Jurkat, Clone E6-1 (cell line): Measurements from ENCODE around the gene WNT7B.
"Not testable (repeated sequence)": the region's sequence is repeated elsewhere in the genome, so short reads cannot be mapped to it uniquely, and the experiment has no call there.

Source experiments
- DNase-seq: peaks from one replicate; pipeline ENCODE4 v3.0.0-alpha.2; 2011; ENCODE audit warnings: low read depth, low spot score
- H3K4me3 ChIP-seq: 2 replicates; pipeline ENCODE4 v1.5.1; 2011; ENCODE audit warnings: mild to moderate bottlenecking, low read length, control low read depth, moderate library complexity

The WNT7B gene

DNA sequence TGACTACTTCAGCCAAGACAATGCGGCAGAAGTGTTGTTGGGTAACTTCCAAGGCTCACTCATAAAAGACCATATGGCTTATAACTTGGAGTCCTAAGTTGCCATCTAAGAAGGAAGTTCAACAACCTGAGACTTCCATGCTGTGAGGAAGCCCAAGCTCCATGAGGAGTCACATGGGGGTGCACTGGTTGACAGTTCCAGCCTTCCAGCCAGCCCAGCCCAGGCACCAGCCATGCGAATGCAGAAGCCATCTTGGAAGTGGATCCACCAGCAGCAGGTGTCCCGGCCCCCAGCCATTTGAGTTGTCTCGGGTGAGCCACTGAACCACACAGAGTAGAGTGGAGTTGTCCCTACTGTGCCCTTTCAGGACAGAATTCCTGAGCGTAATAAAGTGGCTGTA lies 32.8 kb upstream of the WNT7B start:
- H3K4me3 ChIP-seq: no peak overlapping the region
- no peak for DNase-seq

DNA sequence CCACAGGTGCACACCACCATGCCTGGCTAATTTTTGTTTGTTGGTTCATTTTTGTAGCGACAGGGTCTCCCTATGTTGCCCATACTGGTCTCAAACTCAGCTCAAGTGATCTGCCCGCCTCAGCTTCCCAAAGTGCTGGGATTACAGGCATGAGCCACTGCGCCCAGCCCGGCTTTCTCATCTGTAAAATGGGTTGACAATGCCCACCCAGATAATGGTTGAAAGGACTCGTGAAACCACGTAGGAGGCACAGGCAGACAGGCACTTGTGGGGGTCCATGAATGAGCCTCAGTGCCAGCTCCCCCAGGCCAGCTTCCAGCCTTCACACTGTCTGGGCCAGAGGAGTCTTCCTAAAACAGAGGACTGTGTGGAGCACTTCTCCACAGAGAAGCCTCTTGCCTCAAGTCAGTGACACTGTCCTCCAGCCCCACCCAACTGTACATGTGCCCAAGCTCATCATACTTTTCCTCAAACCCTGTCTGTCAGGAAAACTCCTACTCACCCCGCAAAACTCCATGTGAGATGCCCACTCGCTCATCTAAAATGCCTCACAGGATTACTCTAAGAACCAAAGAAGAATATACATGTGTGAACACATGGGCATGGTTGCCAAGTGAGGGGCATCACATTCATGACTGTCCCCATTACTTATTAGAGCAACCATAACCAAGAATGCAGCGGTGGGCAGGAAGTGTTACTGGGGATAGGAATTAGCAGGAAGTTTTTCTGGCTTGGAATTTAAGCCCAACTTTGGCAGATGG lies 32.1 kb upstream of the WNT7B start:
- no peak for DNase-seq
- no peak overlapping the region for H3K4me3 ChIP-seq

DNA sequence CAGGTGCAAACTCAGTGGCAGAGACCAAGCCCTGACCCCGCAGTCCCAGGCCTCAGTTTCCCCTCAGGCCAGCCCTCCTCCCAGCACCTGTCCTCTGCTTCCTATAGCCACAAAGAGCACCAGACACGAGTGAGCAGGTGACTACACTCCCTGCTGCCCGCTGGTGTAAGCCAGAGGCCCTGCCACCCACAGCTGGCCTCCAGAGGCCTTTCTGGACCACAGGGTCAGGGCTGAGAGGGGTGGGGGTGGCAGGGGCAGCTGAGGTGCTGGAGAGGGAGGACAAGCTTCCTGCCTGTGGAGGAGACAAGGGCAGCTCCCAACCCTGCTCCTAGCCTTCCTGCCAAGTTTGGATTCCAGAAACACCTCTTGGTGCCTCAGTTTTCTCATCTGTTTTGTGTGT lies 31.3 kb upstream of the WNT7B start:
- H3K4me3 ChIP-seq: no peak overlapping the region
- DNase-seq: no peak

DNA sequence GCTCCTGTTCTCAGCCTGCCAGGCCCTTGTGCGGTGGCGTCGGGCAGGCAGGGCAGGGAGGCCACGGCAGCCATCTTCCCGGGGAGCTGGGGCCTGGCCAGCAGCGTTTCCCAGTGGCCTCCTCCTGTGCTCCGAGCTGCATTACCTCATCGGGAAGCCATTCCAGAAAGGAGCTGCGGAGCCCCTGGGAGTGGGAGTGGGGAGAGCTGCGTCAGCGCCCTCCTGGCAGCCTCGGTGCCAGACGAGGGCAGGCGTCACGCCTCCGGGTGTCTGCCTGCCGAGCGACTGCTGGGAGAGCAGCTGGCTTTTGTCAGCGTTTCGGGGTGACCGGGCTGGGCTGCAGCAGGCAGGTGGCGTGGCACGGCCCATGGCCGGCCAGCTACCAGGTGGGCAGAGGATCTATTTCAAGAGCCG lies 30.9 kb upstream of the WNT7B start:
- H3K4me3 ChIP-seq: no peak overlapping the region
- no peak for DNase-seq

DNA sequence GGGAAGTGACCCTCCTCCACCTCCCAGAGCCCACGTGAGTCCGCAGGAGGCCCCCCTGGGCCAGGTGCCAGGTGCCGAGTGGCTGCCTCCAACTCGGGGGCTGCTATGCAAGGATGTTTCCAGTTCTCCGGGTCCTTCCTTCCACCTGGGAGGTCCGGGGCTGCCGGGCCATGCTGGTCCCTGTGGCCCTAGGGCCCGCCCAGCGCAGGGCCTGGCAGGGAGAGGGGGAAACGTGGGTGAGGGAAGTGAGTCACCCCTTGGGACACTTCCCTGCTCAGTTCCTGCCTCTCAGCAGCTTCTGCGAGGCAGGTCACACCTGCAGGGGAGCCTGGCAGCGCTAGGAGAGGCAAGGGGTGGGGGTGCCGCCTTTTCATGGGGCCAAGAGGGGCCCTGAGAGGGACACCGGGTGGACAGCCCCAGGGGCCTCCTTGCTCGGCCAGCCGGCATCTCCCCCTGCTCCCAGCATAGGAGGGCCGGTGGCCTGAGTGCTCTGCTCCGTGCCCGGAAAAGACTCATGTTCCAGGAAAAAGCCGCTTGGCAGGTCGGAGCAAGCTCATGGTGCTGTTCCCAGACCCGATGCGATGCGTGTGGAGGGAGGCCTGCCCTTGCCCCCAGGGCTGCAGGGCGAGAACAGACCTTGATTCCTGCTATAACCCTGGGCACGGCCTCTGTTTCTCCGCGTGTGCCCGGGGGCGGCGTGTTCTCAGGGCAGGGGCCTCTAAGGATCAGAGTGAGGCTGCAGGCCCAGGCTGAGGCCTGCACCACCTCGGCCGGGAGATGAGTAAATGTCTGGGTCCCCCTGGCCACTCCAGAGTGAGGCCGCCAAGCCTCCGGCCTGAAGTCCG lies 30.3 kb upstream of the WNT7B start:
- no peak overlapping the region for H3K4me3 ChIP-seq
- no peak for DNase-seq

- no peak overlapping the region for H3K4me3 ChIP-seq
- DNase-seq: peak; percentile 56
Measured at GRCh38 chr22:46006379-46007002, 29.5 kb upstream of the WNT7B start.

DNA sequence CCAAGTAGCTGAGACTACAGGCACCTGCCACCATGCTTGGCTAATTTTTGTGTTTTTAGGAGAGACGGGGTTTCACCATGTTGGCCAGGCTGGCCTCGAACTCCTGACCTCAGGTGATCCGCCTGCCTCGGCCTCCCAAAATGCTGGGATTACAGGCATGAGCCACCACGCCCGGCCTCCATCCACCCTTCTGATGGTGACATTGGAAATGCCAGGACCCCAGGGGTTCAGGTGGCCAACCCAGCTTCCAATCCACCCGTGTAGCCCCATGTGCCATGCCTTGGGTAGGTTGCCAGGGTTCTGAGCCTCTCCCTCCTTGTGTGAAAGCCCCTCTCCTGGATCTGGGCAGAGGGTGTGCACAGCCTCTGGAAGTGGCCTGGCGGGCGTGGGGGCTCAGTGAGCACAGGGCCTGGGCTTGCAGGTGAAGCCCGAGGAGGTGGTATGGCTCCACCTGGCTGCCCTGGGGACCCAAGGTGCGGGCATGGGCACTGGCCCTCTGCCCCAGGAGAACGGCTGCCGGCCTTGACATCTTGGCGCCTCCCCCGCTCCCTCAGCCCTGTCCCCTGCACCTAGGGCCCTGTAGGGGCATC lies 28.2 kb upstream of the WNT7B start:
- H3K4me3 ChIP-seq, DNase-seq: not testable (repeated sequence)

GRCh38 chr22:46004105-46004866 lies 27.3 kb upstream of the WNT7B start:
- no peak overlapping the region for H3K4me3 ChIP-seq
- no peak for DNase-seq

DNA sequence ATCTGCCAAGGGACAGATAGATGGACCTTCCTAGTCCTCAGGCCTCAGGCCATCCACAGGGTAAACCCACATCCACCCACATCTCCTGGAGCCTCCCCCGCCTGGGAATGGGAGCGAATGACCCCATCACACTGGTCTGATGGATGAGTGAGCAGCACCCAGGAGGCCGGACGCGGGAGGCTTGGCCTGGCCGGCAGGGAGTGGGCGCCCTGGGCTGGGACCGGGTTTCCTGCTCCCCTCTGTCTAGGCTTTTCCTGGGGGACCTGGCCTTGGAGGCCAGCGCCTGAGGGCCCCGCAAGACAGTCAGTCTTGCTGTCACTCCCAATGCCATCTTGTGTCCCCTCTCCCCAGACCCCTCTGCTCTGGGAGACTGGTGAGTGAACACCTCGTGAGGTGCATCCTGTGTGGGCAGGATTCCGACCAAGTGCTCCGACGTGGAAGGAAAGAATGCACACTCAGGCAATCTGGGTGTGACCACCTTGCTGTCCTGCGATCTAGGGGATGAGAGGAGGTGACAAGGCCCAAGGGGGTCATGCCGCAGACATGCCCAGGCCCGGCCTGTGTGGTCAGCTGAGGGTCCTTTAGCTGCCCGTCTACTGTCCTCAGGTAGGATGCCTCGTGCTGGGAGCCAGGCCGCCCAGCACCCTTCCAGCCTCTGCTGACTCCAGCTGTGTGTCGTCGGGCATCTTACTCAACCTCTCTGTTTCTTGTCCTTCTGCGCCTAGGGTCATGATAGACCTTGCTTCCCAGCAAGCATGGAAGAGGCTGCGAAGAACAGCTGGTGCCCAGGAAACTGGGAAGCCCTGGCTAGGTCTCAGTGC lies 26.5 kb upstream of the WNT7B start:
- H3K4me3 ChIP-seq: no peak overlapping the region
- DNase-seq: no peak

GRCh38 chr22:46002757-46003270 lies 25.9 kb upstream of the WNT7B start:
- DNase-seq: no peak

GRCh38 chr22:46001426-46002106 lies 24.6 kb upstream of the WNT7B start:
- H3K4me3 ChIP-seq: no peak overlapping the region
- no peak for DNase-seq

More at GRCh38 chr22:46002757-46003270, 25.9 kb upstream of the WNT7B start:
- H3K4me3 ChIP-seq: no peak overlapping the region

DNA sequence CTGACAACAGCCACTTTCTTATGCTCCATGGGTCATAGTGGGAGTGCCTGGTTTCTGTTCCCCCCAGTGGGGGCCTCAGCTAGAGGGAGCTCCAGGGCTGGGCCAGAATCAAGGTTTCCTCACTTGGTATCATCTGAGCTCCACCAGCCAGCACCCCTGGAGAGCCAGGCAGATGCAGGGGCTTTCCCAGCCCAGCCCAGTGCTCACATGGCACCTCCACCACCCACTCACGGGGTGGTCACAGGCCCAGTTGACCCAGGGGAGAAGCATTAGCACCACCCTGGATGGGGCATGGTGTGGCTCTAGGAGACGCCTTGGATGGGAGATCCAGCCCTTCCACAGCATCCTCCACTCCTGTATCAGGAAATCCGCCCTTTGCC lies 24.1 kb upstream of the WNT7B start:
- H3K4me3 ChIP-seq: no peak overlapping the region
- no peak for DNase-seq

DNA sequence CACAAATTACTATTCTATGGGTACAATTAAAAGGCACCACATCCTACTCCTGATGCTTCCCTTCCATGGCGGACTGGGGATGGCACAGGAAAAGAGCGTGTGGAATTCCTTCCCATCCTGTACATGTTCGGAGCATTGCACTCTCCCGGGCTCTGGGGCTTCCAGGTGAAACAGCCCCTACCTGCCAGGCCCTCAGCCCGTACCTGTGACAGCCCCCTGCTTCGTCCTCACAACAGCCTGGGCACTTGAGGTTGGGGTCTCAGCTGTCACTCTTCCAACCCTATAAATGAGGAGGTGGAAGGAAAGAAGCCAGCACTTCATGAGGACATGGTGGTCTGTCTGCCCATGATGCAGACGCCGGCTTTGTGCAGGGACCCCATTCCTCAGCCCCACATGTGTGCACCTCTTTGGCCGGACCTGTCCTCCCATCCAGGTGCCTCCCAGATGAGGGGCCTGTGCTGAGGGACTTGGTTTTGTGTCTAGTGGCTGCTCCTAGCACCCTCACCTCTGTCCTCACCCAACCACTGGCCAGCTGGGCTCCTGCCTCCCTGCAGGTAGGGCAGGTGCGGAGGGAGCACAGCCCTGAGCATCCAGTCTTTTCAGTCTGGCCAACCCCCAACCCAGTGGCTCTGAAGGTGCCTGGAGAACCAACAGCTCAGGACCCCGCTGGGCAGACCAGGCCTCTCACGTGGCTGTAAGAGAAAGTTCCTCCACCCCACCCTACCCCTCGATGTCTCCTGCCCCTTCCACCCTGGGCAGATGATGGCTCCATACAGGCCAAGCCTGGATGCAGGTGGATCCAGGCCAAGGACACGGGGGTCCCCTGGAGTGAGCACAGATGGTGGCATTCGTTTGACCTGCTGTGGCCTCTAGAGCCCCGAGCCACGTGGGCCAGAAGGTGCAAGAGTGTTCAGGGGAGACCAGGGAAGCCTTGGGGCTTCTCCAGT lies 23.4 kb upstream of the WNT7B start:
- DNase-seq: no peak
- no peak overlapping the region for H3K4me3 ChIP-seq

- H3K4me3 ChIP-seq: no peak overlapping the region
- no peak for DNase-seq
Measured at GRCh38 chr22:45999379-45999971, 22.5 kb upstream of the WNT7B start.

DNA sequence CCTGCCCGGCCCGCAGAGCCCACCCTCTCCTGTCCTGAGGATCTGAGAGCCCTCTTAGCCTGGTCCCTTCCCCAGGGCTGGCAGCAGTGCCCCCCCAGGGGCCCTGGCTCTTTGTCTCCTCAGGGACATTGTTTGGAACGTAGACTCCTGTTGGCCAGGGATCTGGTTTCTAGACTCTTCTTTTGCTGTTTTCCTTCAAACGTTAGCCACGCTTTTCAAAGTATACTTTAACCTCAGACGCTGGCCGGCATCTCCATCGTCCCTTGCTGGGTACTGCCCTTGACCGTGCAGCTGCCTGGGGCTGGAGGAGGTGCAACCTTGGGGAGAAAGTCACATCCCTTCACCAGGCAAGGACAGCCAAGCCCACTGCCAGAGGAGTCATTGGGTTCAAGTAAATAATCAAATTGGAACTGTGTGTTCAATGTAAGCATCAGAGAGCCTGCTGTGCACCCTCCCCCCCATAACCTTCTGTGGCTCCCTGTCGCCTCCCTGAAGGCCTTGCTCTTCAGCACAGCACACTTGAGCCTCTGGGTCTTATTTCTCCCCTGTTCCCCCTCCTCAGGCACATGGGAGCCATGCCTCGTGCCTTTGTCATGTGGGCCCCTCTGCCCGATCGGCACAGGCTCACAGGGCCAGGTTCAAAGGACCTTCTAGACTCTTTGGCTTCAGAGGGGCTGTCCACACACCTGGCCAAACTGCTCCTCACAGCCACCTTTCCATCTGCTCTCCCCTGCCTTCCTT lies 21.8 kb upstream of the WNT7B start:
- DNase-seq: no peak
- H3K4me3 ChIP-seq: no peak overlapping the region
